Left hindlimb (tissue), 1 donor: ENCODE results near the gene GNPTAB.
"Not testable (repeated sequence)": the region's sequence is repeated elsewhere in the genome, so short reads cannot be mapped to it uniquely, and the experiment has no call there.

Experiments
- DNase-seq: peaks from one replicate; pipeline ENCODE4 v3.0.0-alpha.2; 2018

The GNPTAB gene

GRCh38 chr12:101850199-101850598 lies 19.4 kb upstream of the GNPTAB start:
- DNase-seq: no peak

- no peak for DNase-seq
Observed at GRCh38 chr12:101847325-101847724, 16.6 kb upstream of the GNPTAB start.

GRCh38 chr12:101845137-101845711 lies 14.5 kb upstream of the GNPTAB start:
- no peak for DNase-seq

GRCh38 chr12:101841069-101841468 lies 10.3 kb upstream of the GNPTAB start:
- no peak for DNase-seq

GRCh38 chr12:101839324-101840283 lies 8.8 kb upstream of the GNPTAB start:
- DNase-seq: peak; percentile 37

GRCh38 chr12:101838628-101839323 lies 8.0 kb upstream of the GNPTAB start:
- no peak for DNase-seq

- no peak for DNase-seq
Observed at GRCh38 chr12:101832030-101832429, 1.3 kb upstream of the GNPTAB start.

GRCh38 chr12:101829639-101830366 lies 956 bp downstream of the GNPTAB start:
- DNase-seq: no peak

- no peak for DNase-seq
Observed at GRCh38 chr12:101828463-101829196, 2.1 kb downstream of the GNPTAB start.

- no peak for DNase-seq
Observed at GRCh38 chr12:101826766-101827368, 3.9 kb downstream of the GNPTAB start.

GRCh38 chr12:101824831-101825230 lies 5.9 kb downstream of the GNPTAB start:
- no peak for DNase-seq

GRCh38 chr12:101823891-101824290 lies 6.9 kb downstream of the GNPTAB start:
- no peak for DNase-seq

- DNase-seq: no peak
Observed at GRCh38 chr12:101823039-101823438, 7.7 kb downstream of the GNPTAB start.

GRCh38 chr12:101819467-101819866 lies 11.3 kb downstream of the GNPTAB start:
- no peak for DNase-seq

- not testable (repeated sequence) for DNase-seq
Observed at GRCh38 chr12:101818689-101819088, 12.1 kb downstream of the GNPTAB start.

GRCh38 chr12:101813117-101813516 lies 17.6 kb downstream of the GNPTAB start:
- no peak for DNase-seq

- not testable (repeated sequence) for DNase-seq
Observed at GRCh38 chr12:101812716-101813115, 18.0 kb downstream of the GNPTAB start.

- DNase-seq: not testable (repeated sequence)
Observed at GRCh38 chr12:101811342-101811741, 19.4 kb downstream of the GNPTAB start.

- DNase-seq: no peak
Observed at GRCh38 chr12:101809208-101809607, 21.6 kb downstream of the GNPTAB start.

- DNase-seq: no peak
Observed at GRCh38 chr12:101806265-101806664, 24.5 kb downstream of the GNPTAB start.

GRCh38 chr12:101804409-101804808 lies 26.4 kb downstream of the GNPTAB start:
- DNase-seq: no peak

GRCh38 chr12:101803978-101804377 lies 26.8 kb downstream of the GNPTAB start:
- DNase-seq: no peak
